Prostate gland (tissue), 2 donors: Measurements from ENCODE around the gene SUPT3H. TPM values are rescaled to one million over a fixed set of nuclear protein-coding genes. Genes with fewer than 3 reads are reported as not detected.

Experiments
- DNase-seq: peaks from one replicate; pipeline ENCODE4 v3.0.0-alpha.2; 2019; ENCODE audit warnings: low spot score
- H3K27ac ChIP-seq, 2 donors: fragments of 200-600 bp; sonication (generic); 2 replicates each; pipeline ENCODE4 v1.5.1; 2017 to 2019
- H3K27me3 ChIP-seq: fragments of 200-600 bp; sonication (generic); replicated peaks from 2 replicates; pipeline ENCODE4 v1.5.1; 2019; ENCODE audit not compliant: insufficient read depth
- H3K36me3 ChIP-seq, 2 donors: fragments of 200-600 bp; sonication (generic); 1 replicate in 1 of 2; 2 replicates in 1 of 2; pipeline versions ENCODE4 v1.5.1 to v1.8.1; 2017 to 2019
- H3K4me1 ChIP-seq: fragments of 200-600 bp; sonication (generic); replicated peaks from 2 replicates; pipeline ENCODE4 v1.5.1; 2019
- H3K4me3 ChIP-seq, 2 donors: fragments of 200-600 bp; sonication (generic); 2 replicates each; pipeline ENCODE4 v1.5.1; 2017 to 2019
- H3K9me3 ChIP-seq: fragments of 200-600 bp; sonication (generic); 2 replicates; pipeline ENCODE4 v1.5.1; 2017
- CTCF ChIP-seq, 4 experiments: fragments of 200-600 bp in 2 of 4; fragments of 450-650 bp in 2 of 4; sonication (generic) in 2 of 4; IDR thresholded peaks; 1 replicate in 3 of 4; 2 replicates in 1 of 4; pipeline ENCODE4 v1.5.1; 2016 to 2019; ENCODE audit warnings: antibody characterized with exemption in 4 of 4, mild to moderate bottlenecking in 2 of 4, moderate library complexity in 2 of 4
- POLR2A ChIP-seq: fragments of 450-650 bp; IDR thresholded peaks from one replicate; pipeline ENCODE4 v1.6.1; 2016; ENCODE audit warnings: antibody characterized with exemption, mild to moderate bottlenecking
- POLR2AphosphoS5 ChIP-seq: sonication (generic); formaldehyde crosslinking; IDR thresholded peaks from one replicate; pipeline ENCODE4 v1.6.1; 2017; ENCODE audit warnings: antibody characterized with exemption
- WGBS: methylation state at CpG from one replicate; pipeline ENCODE4 v1.1.5; 2018; 5-methylcytosine and 5-hydroxymethylcytosine counted together
- intact Hi-C: fragments of 100-400 bp; cut with DNase I; formaldehyde crosslinking; loops from one replicate; pipeline ENCODE4 v1.14.2; 2022
- total RNA-seq, 2 donors: library from RNA; depleted of rRNA; stranded (reverse); fragments of >200 nt; gene quantifications; one replicate each; pipeline ENCODE4 v1.1.0, GENCODE V29; 2016

The SUPT3H gene
- total RNA-seq, 2 donors from 2014 or later = 4.6 to 13.1 TPM

- Histone ChIP-seq H3K36me3 (no peaks in the 10 kb centered on the region), H3K27me3 (no peaks in the 10 kb centered on the region), H3K27ac (peak overlapping the region in 1 of 2 donors; percentile 6), H3K4me1 (no peaks in the 10 kb centered on the region), H3K4me3 (no peak overlapping the region), H3K9me3 (no peaks in the 10 kb centered on the region)
- intact Hi-C loops = no loop called here
- WGBS = 77% methylated on average over 2 of the region's 2 CpGs
- no peak for TF ChIP-seq CTCF (IDR thresholded peaks at IDR 0.05)
- no peak for TF ChIP-seq POLR2A
- TF ChIP-seq POLR2AphosphoS5 = no peak
- DNase-seq = no peak
Measured at GRCh38 chr6:44825273-44825672, 552.5 kb downstream of the SUPT3H start.

- intact Hi-C loops = no loop called here
- Histone ChIP-seq H3K36me3 (no peaks in the 10 kb centered on the region), H3K27ac (no peak overlapping the region), H3K4me3 (no peak overlapping the region), H3K4me1 (no peaks in the 10 kb centered on the region), H3K9me3 (no peaks in the 10 kb centered on the region), H3K27me3 (no peaks in the 10 kb centered on the region)
- DNase-seq = no peak
- TF ChIP-seq CTCF (IDR thresholded peaks at IDR 0.05) (no peak), POLR2A (no peak), POLR2AphosphoS5 (no peak)
Measured at GRCh38 chr6:44824567-44824966, 553.2 kb downstream of the SUPT3H start.

GRCh38 chr6:44820759-44821158, 557.0 kb downstream of the SUPT3H start:
- Histone ChIP-seq H3K27me3 (no peaks in the 10 kb centered on the region), H3K27ac (no peak overlapping the region), H3K9me3 (no peaks in the 10 kb centered on the region), H3K4me1 (no peaks in the 10 kb centered on the region), H3K36me3 (no peaks in the 10 kb centered on the region), H3K4me3 (no peak overlapping the region)
- no peak for DNase-seq
- TF ChIP-seq POLR2A (no peak), POLR2AphosphoS5 (no peak), CTCF (IDR thresholded peaks at IDR 0.05) (no peak)
- intact Hi-C loops = no loop called here
- WGBS = 97% methylated on average over 3 of the region's 3 CpGs

GRCh38 chr6:44820321-44820720, 557.4 kb downstream of the SUPT3H start:
- intact Hi-C loops = no loop called here
- Histone ChIP-seq H3K27me3 (no peaks in the 10 kb centered on the region), H3K4me1 (no peaks in the 10 kb centered on the region), H3K9me3 (no peaks in the 10 kb centered on the region), H3K27ac (no peak overlapping the region), H3K4me3 (no peak overlapping the region), H3K36me3 (no peaks in the 10 kb centered on the region)
- no peak for DNase-seq
- TF ChIP-seq POLR2AphosphoS5 = no peak
- TF ChIP-seq CTCF (IDR thresholded peaks at IDR 0.05) = no peak
- TF ChIP-seq POLR2A = no peak
- 94% methylated on average over 2 of the region's 2 CpGs for WGBS

GRCh38 chr6:44811456-44811855, 566.3 kb downstream of the SUPT3H start:
- H3K4me3 ChIP-seq = no peak overlapping the region
- no peaks in the 10 kb centered on the region for H3K9me3 ChIP-seq
- intact Hi-C loops = no loop called here
- DNase-seq = no peak
- H3K36me3 ChIP-seq = no peaks in the 10 kb centered on the region
- no peak overlapping the region for H3K27ac ChIP-seq
- no peak for TF ChIP-seq POLR2AphosphoS5
- no peak for TF ChIP-seq POLR2A
- no peaks in the 10 kb centered on the region for H3K4me1 ChIP-seq
- no peaks in the 10 kb centered on the region for H3K27me3 ChIP-seq
